Measurements from ENCODE around the gene LNP1.

LNP1 gene

GRCh38 chr3:100400419-100400779, 940 bp upstream of the LNP1 start:
- no peak for DNase-seq

GRCh38 chr3:100401674-100402041, 319 bp downstream of the LNP1 start:
- DNase-seq = no peak

GRCh38 chr3:100402256-100402655, 917 bp downstream of the LNP1 start:
- no peak for DNase-seq

- DNase-seq = no peak
Observed at GRCh38 chr3:100402891-100403290, 1.6 kb downstream of the LNP1 start.

GRCh38 chr3:100403362-100404249, 2.3 kb downstream of the LNP1 start:
- DNase-seq = no peak

GRCh38 chr3:100404250-100404548, 2.9 kb downstream of the LNP1 start:
- DNase-seq = no peak

GRCh38 chr3:100407164-100407563, 5.8 kb downstream of the LNP1 start:
- DNase-seq = no peak

- no peak for DNase-seq
Observed at GRCh38 chr3:100407977-100408532, 6.7 kb downstream of the LNP1 start.

GRCh38 chr3:100411091-100411982, 10.0 kb downstream of the LNP1 start:
- no peak for DNase-seq

- no peak for DNase-seq
Observed at GRCh38 chr3:100412912-100413590, 11.7 kb downstream of the LNP1 start.

- DNase-seq = no peak
Observed at GRCh38 chr3:100413613-100414012, 12.3 kb downstream of the LNP1 start.

GRCh38 chr3:100416176-100416575, 14.8 kb downstream of the LNP1 start:
- DNase-seq = no peak

- DNase-seq = no peak
Observed at GRCh38 chr3:100416863-100417262, 15.5 kb downstream of the LNP1 start.

GRCh38 chr3:100419406-100419805, 18.1 kb downstream of the LNP1 start:
- no peak for DNase-seq

GRCh38 chr3:100420885-100421284, 19.5 kb downstream of the LNP1 start:
- no peak for DNase-seq

- no peak for DNase-seq
Observed at GRCh38 chr3:100423611-100424010, 22.3 kb downstream of the LNP1 start.

- no peak for DNase-seq
Observed at GRCh38 chr3:100424261-100424660, 22.9 kb downstream of the LNP1 start.

GRCh38 chr3:100425316-100425715, 24.0 kb downstream of the LNP1 start:
- no peak for DNase-seq

GRCh38 chr3:100426067-100426682, 24.8 kb downstream of the LNP1 start:
- DNase-seq = no peak

- DNase-seq = no peak
Observed at GRCh38 chr3:100427699-100428098, 26.4 kb downstream of the LNP1 start.

- DNase-seq = no peak
Observed at GRCh38 chr3:100429187-100429716, 27.9 kb downstream of the LNP1 start.

GRCh38 chr3:100436951-100437350, 35.6 kb downstream of the LNP1 start:
- no peak for DNase-seq
